ENCODE results near the gene TNFAIP1.

DNA sequence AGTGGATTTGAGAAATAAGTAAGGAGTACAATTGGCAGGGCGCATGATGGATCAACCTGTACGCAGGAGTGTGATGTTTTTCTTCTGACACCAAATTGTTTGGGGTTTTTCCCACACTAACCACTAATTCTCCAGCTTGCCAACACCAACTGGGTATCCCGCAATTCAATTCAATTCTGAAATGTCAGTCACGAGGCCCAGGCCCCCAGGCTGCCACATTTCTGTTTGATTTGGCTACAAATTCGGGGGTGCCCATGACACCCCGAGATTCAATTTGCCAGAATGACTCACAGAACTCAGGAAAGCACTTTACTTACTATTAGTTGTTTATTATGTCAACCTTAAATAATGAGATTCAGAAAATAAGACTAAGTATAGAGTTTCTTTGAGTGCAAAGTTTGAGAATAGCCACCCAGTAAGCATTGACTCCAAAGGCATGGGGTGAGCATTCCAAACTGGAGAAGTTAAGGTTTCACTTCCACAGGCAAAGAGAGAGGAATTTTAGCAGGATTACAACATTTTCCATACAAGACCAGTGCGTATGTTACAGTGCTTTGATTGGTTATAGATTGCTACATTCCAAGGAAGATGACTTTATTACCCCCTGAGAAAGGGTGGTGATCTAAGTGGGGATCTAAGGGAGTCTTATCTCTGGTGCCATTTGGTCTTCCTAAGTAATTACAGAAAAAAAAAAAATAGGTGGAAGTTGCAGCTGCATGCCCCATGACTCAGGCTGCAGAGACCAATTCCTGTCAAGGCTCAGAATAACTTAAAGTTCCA is 59.0 kb downstream of the TNFAIP1 start:
- TF ChIP-seq, protein P1, sequence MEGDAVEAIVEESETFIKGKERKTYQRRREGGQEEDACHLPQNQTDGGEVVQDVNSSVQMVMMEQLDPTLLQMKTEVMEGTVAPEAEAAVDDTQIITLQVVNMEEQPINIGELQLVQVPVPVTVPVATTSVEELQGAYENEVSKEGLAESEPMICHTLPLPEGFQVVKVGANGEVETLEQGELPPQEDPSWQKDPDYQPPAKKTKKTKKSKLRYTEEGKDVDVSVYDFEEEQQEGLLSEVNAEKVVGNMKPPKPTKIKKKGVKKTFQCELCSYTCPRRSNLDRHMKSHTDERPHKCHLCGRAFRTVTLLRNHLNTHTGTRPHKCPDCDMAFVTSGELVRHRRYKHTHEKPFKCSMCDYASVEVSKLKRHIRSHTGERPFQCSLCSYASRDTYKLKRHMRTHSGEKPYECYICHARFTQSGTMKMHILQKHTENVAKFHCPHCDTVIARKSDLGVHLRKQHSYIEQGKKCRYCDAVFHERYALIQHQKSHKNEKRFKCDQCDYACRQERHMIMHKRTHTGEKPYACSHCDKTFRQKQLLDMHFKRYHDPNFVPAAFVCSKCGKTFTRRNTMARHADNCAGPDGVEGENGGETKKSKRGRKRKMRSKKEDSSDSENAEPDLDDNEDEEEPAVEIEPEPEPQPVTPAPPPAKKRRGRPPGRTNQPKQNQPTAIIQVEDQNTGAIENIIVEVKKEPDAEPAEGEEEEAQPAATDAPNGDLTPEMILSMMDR (IDR thresholded peaks at IDR 0.05): no peak
- no peak for TF ChIP-seq POLR2A (IDR thresholded peaks at IDR 0.05)
